Stomach (tissue), 9 donors: ENCODE results near the gene KLF14. TPM values are rescaled to one million over a fixed set of nuclear protein-coding genes. Genes with fewer than 3 reads are reported as not detected.

Experiments
- DNase-seq, 2 donors: peaks; one replicate each; pipeline versions ENCODE4 v3.0.0 to v3.0.0-alpha.2; 2013 to 2019
- H3K27ac ChIP-seq, 5 donors: fragments of 200-600 bp in 4 of 5; sonication (generic) in 4 of 5; one replicate each; pipeline ENCODE4 v1.5.1; 2013 to 2019; ENCODE audit warnings: mild to moderate bottlenecking in 1 of 5, moderate library complexity in 1 of 5
- H3K27me3 ChIP-seq, 3 donors: fragments of 200-600 bp; sonication (generic); one replicate each; pipeline ENCODE4 v1.5.1; 2017 to 2019; ENCODE audit warnings: mixed run types in 1 of 3
- H3K36me3 ChIP-seq, 4 donors: fragments of 200-600 bp; sonication (generic); 1 replicate in 3 of 4; 2 replicates in 1 of 4; pipeline ENCODE4 v1.5.1; 2016 to 2019
- H3K4me1 ChIP-seq, 4 donors: fragments of 200-600 bp; sonication (generic); one replicate each; pipeline ENCODE4 v1.5.1; 2016 to 2019
- H3K4me3 ChIP-seq, 4 donors: fragments of 200-600 bp; sonication (generic) in 3 of 4; one replicate each; pipeline ENCODE4 v1.5.1; 2016 to 2019; ENCODE audit warnings: mild to moderate bottlenecking in 1 of 4
- H3K9me3 ChIP-seq, 4 donors: fragments of 200-600 bp; sonication (generic); one replicate each; pipeline ENCODE4 v1.5.1; 2016 to 2019
- CTCF ChIP-seq, 7 experiments: fragments of 450-650 bp in 4 of 7; fragments of 200-600 bp in 3 of 7; sonication (generic) in 3 of 7; IDR thresholded peaks; one replicate each; pipeline ENCODE4 v1.5.1; 2016 to 2019; ENCODE audit warnings: antibody characterized with exemption in 7 of 7, control low read depth in 2 of 7, mild to moderate bottlenecking in 1 of 7
- EP300 ChIP-seq: sonication (generic); formaldehyde crosslinking; IDR thresholded peaks from one replicate; pipeline ENCODE4 v1.6.1; 2017; ENCODE audit warnings: antibody characterized with exemption
- POLR2A ChIP-seq, 4 donors: fragments of 450-650 bp; IDR thresholded peaks; one replicate each; pipeline ENCODE4 v1.6.1; 2016; ENCODE audit warnings: antibody characterized with exemption in 4 of 4, control low read depth in 2 of 4, mild to moderate bottlenecking in 1 of 4, moderate library complexity in 1 of 4
- POLR2AphosphoS5 ChIP-seq, 3 donors: sonication (generic); formaldehyde crosslinking; IDR thresholded peaks; one replicate each; pipeline ENCODE4 v1.6.1; 2016; ENCODE audit warnings: antibody characterized with exemption in 3 of 3
- WGBS, 5 donors: extraction: QIAGEN DNeasy Blood & Tissue Kit in 3 of 5; methylation state at CpG; one replicate each; pipeline versions ENCODE4 v1.1.5 to v1.1.7; 2013 to 2018; 5-methylcytosine and 5-hydroxymethylcytosine counted together
- intact Hi-C: fragments of 100-400 bp; cut with DNase I; formaldehyde crosslinking; loops from one replicate; pipeline ENCODE4 v1.15.1; 2023; ENCODE audit warnings: low total_unique reads
- polyA plus RNA-seq, 3 donors: library from polyadenylated mRNA; stranded (reverse); fragments of 200-250 nt; gene quantifications; one replicate each; pipeline ENCODE4 v1.2.3, GENCODE V29; 2013
- total RNA-seq, 5 donors: library from RNA; depleted of rRNA; stranded (reverse); fragments of >200 nt; gene quantifications; one replicate each; pipeline versions ENCODE4 v1.1.0 to v1.2.3, GENCODE V29; 2014 to 2016
- donor health status: healthy with polysubstance abuse.
- donor health status: Bipolar disorder and iron deficiency.
- donor health status: healthy.

KLF14 gene
- total and polyA plus RNA-seq, 8 donors = 0.37 TPM; not detected in 7

- Histone ChIP-seq H3K36me3 (no peaks in the 10 kb centered on the region), H3K27me3 (peaks cover 0 to 12% (median 0%) of the 10 kb centered on the region in 3 donors), H3K4me1 (no peaks in the 10 kb centered on the region), H3K9me3 (no peaks in the 10 kb centered on the region), H3K4me3 (no peak overlapping the region), H3K27ac (no peak overlapping the region)
- 64 to 78% (median 72%) methylated on average over 3 of the region's 3 CpGs for WGBS, 5 donors
- DNase-seq = no peak
- intact Hi-C loops = no loop called here
- TF ChIP-seq CTCF (IDR thresholded peaks at IDR 0.05) (no peak), EP300 (no peak), POLR2A (IDR thresholded peaks at IDR 0.05) (no peak), POLR2AphosphoS5 (IDR thresholded peaks at IDR 0.05) (no peak)
Measured at GRCh38 chr7:130750755-130751154, 16.7 kb upstream of the KLF14 start.

- Histone ChIP-seq H3K9me3 (no peaks in the 10 kb centered on the region), H3K27me3 (peaks cover 0 to 29% (median 10%) of the 10 kb centered on the region in 3 donors), H3K27ac (no peak overlapping the region), H3K4me1 (no peaks in the 10 kb centered on the region), H3K4me3 (no peak overlapping the region), H3K36me3 (no peaks in the 10 kb centered on the region)
- intact Hi-C loops = no loop called here
- 82 to 86% (median 83%) methylated on average over 5 of the region's 5 CpGs for WGBS, 5 donors
- no peak for DNase-seq
- no peak for TF ChIP-seq POLR2A (IDR thresholded peaks at IDR 0.05)
- TF ChIP-seq POLR2AphosphoS5 (IDR thresholded peaks at IDR 0.05) = no peak
- TF ChIP-seq EP300 = no peak
- no peak for TF ChIP-seq CTCF (IDR thresholded peaks at IDR 0.05)
Measured at GRCh38 chr7:130748531-130749389, 14.8 kb upstream of the KLF14 start.

- WGBS, 5 donors = 24 to 36% (median 29%) methylated on average over 3 of the region's 3 CpGs
- peaks cover 4 to 92% (median 49%) of the 10 kb centered on the region in 3 donors for H3K27me3 ChIP-seq
Measured at GRCh38 chr7:130741331-130741995, 7.5 kb upstream of the KLF14 start.

More at GRCh38 chr7:130741331-130741995, 7.5 kb upstream of the KLF14 start:
- H3K27ac ChIP-seq = no peak overlapping the region
- no peaks in the 10 kb centered on the region for H3K36me3 ChIP-seq
- no peaks in the 10 kb centered on the region for H3K4me1 ChIP-seq
- intact Hi-C loops = no loop called here
- no peaks in the 10 kb centered on the region for H3K9me3 ChIP-seq
- no peak for DNase-seq
- TF ChIP-seq CTCF (IDR thresholded peaks at IDR 0.05) (no peak), EP300 (no peak)
- H3K4me3 ChIP-seq = no peak overlapping the region
